ENCODE data around the gene ATXN1L. TPM values are rescaled to one million over a fixed set of nuclear protein-coding genes. Genes with fewer than 3 reads are reported as not detected.
"Not testable (repeated sequence)": the region's sequence is repeated elsewhere in the genome, so short reads cannot be mapped to it uniquely, and the experiment has no call there.

The ATXN1L gene
- total RNA-seq, 1 donor from 2014 or later, result 13.4 TPM

- intact Hi-C loops (cut with DNase I), result loop anchor here (5.0 kb wide), 1 partner anchor 35 kb away; the partner anchor contains the start of gene ZNF821
- DNase-seq (ENCODE audit: missing footprints) (no peak), ATAC-seq (no peak)
Measured at GRCh38 chr16:71847096-71847495, 1.3 kb downstream of the ATXN1L start.

GRCh38 chr16:71848622-71849021, 2.8 kb downstream of the ATXN1L start:
- intact Hi-C loops (cut with DNase I), result loop anchor here (5.0 kb wide), 1 partner anchor 34 kb away; the partner anchor contains the start of gene ZNF821
- ATAC-seq, result no peak
- no peak for DNase-seq (ENCODE audit: missing footprints)

- ATAC-seq (no peak), DNase-seq (ENCODE audit: missing footprints) (no peak)
- intact Hi-C loops (cut with DNase I), result no loop called here
Measured at GRCh38 chr16:71851746-71852145, 6.0 kb downstream of the ATXN1L start.

- ATAC-seq, result no peak
- intact Hi-C loops (cut with DNase I), result no loop called here
- no peak for DNase-seq (ENCODE audit: missing footprints)
Measured at GRCh38 chr16:71852158-71852557, 6.4 kb downstream of the ATXN1L start.

- no peak for ATAC-seq
- no peak for DNase-seq (ENCODE audit: missing footprints)
- intact Hi-C loops (cut with DNase I), result no loop called here
Measured at GRCh38 chr16:71852561-71852960, 6.8 kb downstream of the ATXN1L start.

- intact Hi-C loops (cut with DNase I), result no loop called here
- ATAC-seq, result no peak
- DNase-seq (ENCODE audit: missing footprints), result no peak
Measured at GRCh38 chr16:71853413-71853812, 7.6 kb downstream of the ATXN1L start.

GRCh38 chr16:71854369-71854948, 8.7 kb downstream of the ATXN1L start:
- ATAC-seq (no peak), DNase-seq (ENCODE audit: missing footprints) (no peak)
- intact Hi-C loops (cut with DNase I), result no loop called here

GRCh38 chr16:71855937-71856662, 10.3 kb downstream of the ATXN1L start:
- DNase-seq (ENCODE audit: missing footprints), result no peak
- intact Hi-C loops (cut with DNase I), result no loop called here
- ATAC-seq, result no peak

- ATAC-seq, result no peak
- intact Hi-C loops (cut with DNase I), result no loop called here
- no peak for DNase-seq (ENCODE audit: missing footprints)
Measured at GRCh38 chr16:71859762-71860521, 14.2 kb downstream of the ATXN1L start.

GRCh38 chr16:71863995-71864394, 18.2 kb downstream of the ATXN1L start:
- no peak for ATAC-seq
- intact Hi-C loops (cut with DNase I), result no loop called here

GRCh38 chr16:71865173-71865863, 19.5 kb downstream of the ATXN1L start:
- DNase-seq (ENCODE audit: missing footprints), result no peak
- intact Hi-C loops (cut with DNase I), result no loop called here
- ATAC-seq, result no peak

More at GRCh38 chr16:71863995-71864394, 18.2 kb downstream of the ATXN1L start:
- DNase-seq (ENCODE audit: missing footprints), result no peak

GRCh38 chr16:71867175-71867574, 21.4 kb downstream of the ATXN1L start:
- DNase-seq (ENCODE audit: missing footprints); intact Hi-C loops (cut with DNase I); ATAC-seq: not testable (repeated sequence)

GRCh38 chr16:71867939-71868338, 22.2 kb downstream of the ATXN1L start:
- no peak for ATAC-seq
- no peak for DNase-seq (ENCODE audit: missing footprints)
- intact Hi-C loops (cut with DNase I), result no loop called here

- intact Hi-C loops (cut with DNase I), result no loop called here
- DNase-seq (ENCODE audit: missing footprints) (no peak), ATAC-seq (no peak)
Measured at GRCh38 chr16:71869089-71869488, 23.3 kb downstream of the ATXN1L start.

GRCh38 chr16:71870818-71871217, 25.0 kb downstream of the ATXN1L start:
- intact Hi-C loops (cut with DNase I), result no loop called here
- no peak for ATAC-seq
- DNase-seq (ENCODE audit: missing footprints), result no peak

- intact Hi-C loops (cut with DNase I), result no loop called here
- DNase-seq (ENCODE audit: missing footprints) (no peak), ATAC-seq (no peak)
Measured at GRCh38 chr16:71873199-71873598, 27.4 kb downstream of the ATXN1L start.

GRCh38 chr16:71878911-71879310, 33.1 kb downstream of the ATXN1L start:
- ATAC-seq, result no peak
- intact Hi-C loops (cut with DNase I), result no loop called here
- DNase-seq (ENCODE audit: missing footprints), result no peak

- ATAC-seq (no peak), DNase-seq (ENCODE audit: missing footprints) (no peak)
- intact Hi-C loops (cut with DNase I), result loop anchor here (5.0 kb wide), 1 partner anchor 33 kb away; the partner anchor contains the start of gene ATXN1L
Measured at GRCh38 chr16:71880176-71880575, 34.4 kb downstream of the ATXN1L start.

All from Right ventricle myocardium inferior (tissue), 1 donor.